ENCODE results near the gene UBE2F. TPM values are rescaled to one million over a fixed set of nuclear protein-coding genes. Genes with fewer than 3 reads are reported as not detected.
A peak's percentile ranks its signal among the peaks of the same experiment; 100 is the strongest.

Gene UBE2F
- total and polyA plus RNA-seq, 2 of the 13 experiments (the other 11 are each of a cell fraction or from before 2014, with no cell fraction given) = 35.4 to 73.1 TPM

- TF ChIP-seq PHF8 (CRISPR knock-in tag; IDR thresholded peaks at IDR 0.05) (no peak), MYPOP (CRISPR knock-in tag; IDR thresholded peaks at IDR 0.05) (no peak), CREB3 (CRISPR knock-in tag; IDR thresholded peaks at IDR 0.05) (no peak), ZNF773 (CRISPR knock-in tag; IDR thresholded peaks at IDR 0.05; ENCODE audit: borderline replicate concordance) (no peak), ZNF296 (CRISPR knock-in tag; conservative IDR thresholded peaks at IDR 0.05) (no peak), BHLHE40 (IDR thresholded peaks at IDR 0.05; ENCODE audit: low read length) (peak; percentile 48), RELA (CRISPR knock-in tag; IDR thresholded peaks at IDR 0.05) (no peak), CBX1 (IDR thresholded peaks at IDR 0.05; ENCODE audit: low read depth) (no peak), PHB2 (IDR thresholded peaks at IDR 0.05; ENCODE audit: partially characterized antibody) (no peak), ZNF280D (CRISPR knock-in tag; IDR thresholded peaks at IDR 0.05) (no peak), KDM4B (CRISPR knock-in tag; IDR thresholded peaks at IDR 0.05) (no peak), NFYB (CRISPR knock-in tag; IDR thresholded peaks at IDR 0.05) (no peak), ZMAT3 (CRISPR knock-in tag; conservative IDR thresholded peaks at IDR 0.05) (0 out of 2 replicates have a peak, but pooled peaks have one; percentile 36), IKZF4 (CRISPR knock-in tag; IDR thresholded peaks at IDR 0.05; ENCODE audit: borderline replicate concordance, low read depth, not compliant biosample characterization) (no peak), NFYC (CRISPR knock-in tag; IDR thresholded peaks at IDR 0.05) (no peak), ZNF740 (CRISPR knock-in tag; IDR thresholded peaks at IDR 0.05) (no peak), ZNF484 (CRISPR knock-in tag; IDR thresholded peaks at IDR 0.05; ENCODE audit: borderline replicate concordance, low read depth) (peak; percentile 27; the same call in 1 of the 2 replicates), JUND (CRISPR knock-in tag; IDR thresholded peaks at IDR 0.05) (no peak), NFKB2 (CRISPR knock-in tag; IDR thresholded peaks at IDR 0.05; ENCODE audit: borderline replicate concordance) (no peak; the same call in 1 of the 2 replicates), FOXC1 (CRISPR knock-in tag; IDR thresholded peaks at IDR 0.05; ENCODE audit: borderline replicate concordance) (no peak), SATB2 (CRISPR knock-in tag; IDR thresholded peaks at IDR 0.05) (no peak), ZNF275 (CRISPR knock-in tag; IDR thresholded peaks at IDR 0.05; ENCODE audit: borderline replicate concordance) (no peak), PAWR (CRISPR knock-in tag; IDR thresholded peaks at IDR 0.05; ENCODE audit: borderline replicate concordance) (no peak), POLR2AphosphoS5 (IDR thresholded peaks at IDR 0.05; ENCODE audit: low read depth, low read length) (no peak), GATAD1 (CRISPR knock-in tag; IDR thresholded peaks at IDR 0.05) (no peak), THAP11 (CRISPR knock-in tag; IDR thresholded peaks at IDR 0.05) (no peak; the same call in 1 of the 2 replicates)
Measured at GRCh38 chr2:237923481-237924163, 43.2 kb upstream of the UBE2F start (continued).
